ENCODE results near the gene ROCK1. TPM values are rescaled to one million over a fixed set of nuclear protein-coding genes. Genes with fewer than 3 reads are reported as not detected.
A peak's percentile ranks its signal among the peaks of the same experiment; 100 is the strongest.

Gene ROCK1
- total RNA-seq, 4 donors from 2014 or later, result 77.2 to 110 (median 106) TPM

GRCh38 chr18:21105936-21106335 is 5.7 kb downstream of the ROCK1 start:
- Histone ChIP-seq H3K4me3 (peak overlapping the region in 2 of 4 donors; percentile 6 to 21), H3K36me3 (no peaks in the 10 kb centered on the region), H3K27me3 (no peaks in the 10 kb centered on the region), H3K27ac (replicated peaks in 1 of 4) (no peak overlapping the region), H3K9me3 (no peaks in the 10 kb centered on the region), H3K4me1 (peaks cover 32 to 80% (median 65%) of the 10 kb centered on the region in 4 donors)
- 71% methylated on average over 3 of the region's 3 CpGs for WGBS
- TF ChIP-seq CTCF (IDR thresholded peaks at IDR 0.05), result no peak
- TF ChIP-seq POLR2A (IDR thresholded peaks at IDR 0.05; ENCODE audit: low read depth), result no peak
- no peak for TF ChIP-seq EP300 (IDR thresholded peaks at IDR 0.05)
- no peak for TF ChIP-seq POLR2AphosphoS5 (IDR thresholded peaks at IDR 0.05)
- intact Hi-C loops (cut with DNase I), result no loop called here
- no peak for DNase-seq (ENCODE audit: extremely low spot score)

- DNase-seq (ENCODE audit: extremely low spot score), result no peak
- TF ChIP-seq POLR2AphosphoS5 (IDR thresholded peaks at IDR 0.05) (no peak), EP300 (IDR thresholded peaks at IDR 0.05) (no peak), CTCF (IDR thresholded peaks at IDR 0.05) (no peak), POLR2A (IDR thresholded peaks at IDR 0.05; ENCODE audit: low read depth) (no peak)
- Histone ChIP-seq H3K27ac (replicated peaks in 1 of 4) (no peak overlapping the region), H3K9me3 (no peaks in the 10 kb centered on the region), H3K27me3 (no peaks in the 10 kb centered on the region), H3K4me3 (no peak overlapping the region), H3K4me1 (peaks cover 30 to 88% (median 73%) of the 10 kb centered on the region in 4 donors), H3K36me3 (no peaks in the 10 kb centered on the region)
- WGBS, result 78% methylated on average over 2 of the region's 2 CpGs
- intact Hi-C loops (cut with DNase I), result no loop called here
Measured at GRCh38 chr18:21101172-21101571, 10.4 kb downstream of the ROCK1 start.

DNA sequence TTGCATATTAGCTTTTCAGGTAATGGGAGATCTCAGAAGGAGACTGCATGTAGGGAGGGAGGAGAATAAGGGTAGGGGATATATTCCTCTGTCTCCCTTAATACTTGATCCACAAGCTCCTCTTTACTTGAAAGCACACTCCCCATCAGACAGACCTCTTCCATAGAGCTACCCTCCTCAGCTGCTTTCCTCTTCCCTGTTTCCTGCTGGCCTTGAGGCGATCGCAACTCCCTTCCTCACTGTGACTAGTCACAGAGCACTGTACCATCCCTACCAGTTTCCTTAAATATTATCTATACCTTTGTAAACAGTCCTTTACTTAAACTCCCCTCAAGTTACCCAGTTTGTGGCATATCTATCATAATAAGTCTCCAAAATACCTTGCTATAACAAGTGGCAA is 10.9 kb downstream of the ROCK1 start:
- Histone ChIP-seq H3K36me3 (no peaks in the 10 kb centered on the region), H3K9me3 (no peaks in the 10 kb centered on the region), H3K4me3 (no peak overlapping the region), H3K27ac (replicated peaks in 1 of 4) (no peak overlapping the region), H3K27me3 (no peaks in the 10 kb centered on the region), H3K4me1 (peaks cover 30 to 83% (median 70%) of the 10 kb centered on the region in 4 donors)
- TF ChIP-seq CTCF (IDR thresholded peaks at IDR 0.05) (no peak), POLR2A (IDR thresholded peaks at IDR 0.05; ENCODE audit: low read depth) (no peak), POLR2AphosphoS5 (IDR thresholded peaks at IDR 0.05) (no peak), EP300 (IDR thresholded peaks at IDR 0.05) (no peak)
- intact Hi-C loops (cut with DNase I), result no loop called here
- DNase-seq (ENCODE audit: extremely low spot score), result no peak
- 63% methylated on average over 2 of the region's 2 CpGs for WGBS

DNA sequence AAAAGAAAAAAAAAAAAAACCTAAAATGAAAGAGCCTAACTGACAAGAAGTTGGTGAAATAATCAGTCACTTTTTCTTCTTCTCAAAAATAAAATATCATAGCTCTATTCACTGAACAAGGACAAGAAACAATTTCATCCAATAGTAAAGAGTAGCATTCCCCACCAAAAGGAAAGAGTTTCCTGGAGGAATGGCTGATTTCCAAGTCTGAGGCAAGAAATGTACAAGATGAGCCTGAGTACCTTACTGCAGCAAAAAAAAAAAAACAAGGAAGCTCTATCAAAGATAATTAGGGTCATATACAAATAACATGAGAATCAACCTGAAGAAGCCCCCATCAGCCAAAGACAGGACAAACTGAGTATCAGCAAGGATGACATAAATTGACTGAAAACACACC is 11.5 kb downstream of the ROCK1 start:
- peaks cover 27 to 78% (median 68%) of the 10 kb centered on the region in 4 donors for H3K4me1 ChIP-seq
- no peaks in the 10 kb centered on the region for H3K36me3 ChIP-seq
- no peak for TF ChIP-seq POLR2AphosphoS5 (IDR thresholded peaks at IDR 0.05)
- TF ChIP-seq EP300 (IDR thresholded peaks at IDR 0.05), result no peak
- TF ChIP-seq POLR2A (IDR thresholded peaks at IDR 0.05; ENCODE audit: low read depth), result no peak
- no peak for TF ChIP-seq CTCF (IDR thresholded peaks at IDR 0.05)

GRCh38 chr18:21099442-21099841 is 12.2 kb downstream of the ROCK1 start:
- Histone ChIP-seq H3K4me3 (no peak overlapping the region), H3K27me3 (no peaks in the 10 kb centered on the region), H3K9me3 (no peaks in the 10 kb centered on the region), H3K27ac (replicated peaks in 1 of 4) (no peak overlapping the region), H3K4me1 (peaks cover 27 to 71% (median 65%) of the 10 kb centered on the region in 4 donors), H3K36me3 (no peaks in the 10 kb centered on the region)
- WGBS, result 88% methylated on average over 6 of the region's 9 CpGs
- no peak for TF ChIP-seq CTCF (IDR thresholded peaks at IDR 0.05)
- no peak for TF ChIP-seq POLR2A (IDR thresholded peaks at IDR 0.05; ENCODE audit: low read depth)
- TF ChIP-seq EP300 (IDR thresholded peaks at IDR 0.05), result no peak
- no peak for TF ChIP-seq POLR2AphosphoS5 (IDR thresholded peaks at IDR 0.05)
- intact Hi-C loops (cut with DNase I), result no loop called here
- DNase-seq (ENCODE audit: extremely low spot score), result no peak

More for the DNA sequence above, 11.5 kb downstream of the ROCK1 start:
- H3K27ac ChIP-seq (replicated peaks in 1 of 4), result no peak overlapping the region
- DNase-seq (ENCODE audit: extremely low spot score), result no peak
- no peaks in the 10 kb centered on the region for H3K27me3 ChIP-seq
- H3K4me3 ChIP-seq, result no peak overlapping the region
- intact Hi-C loops (cut with DNase I), result no loop called here
- H3K9me3 ChIP-seq, result no peaks in the 10 kb centered on the region
